Astrocyte (in vitro differentiated cells and primary cell): Measurements from ENCODE around the gene QSOX2. TPM values are rescaled to one million over a fixed set of nuclear protein-coding genes. Genes with fewer than 3 reads are reported as not detected.

ENCODE experiments used
- DNase-seq: peaks from one replicate; pipeline ENCODE4 v3.0.0-alpha.2; 2010; ENCODE audit warnings: low read depth
- FAIRE-seq: peaks from 2 replicates; lab custom pipeline; 2011; peaks lifted over from hg19 to GRCh38; lab: Jason Lieb, UNC
- H2AFZ ChIP-seq: 2 replicates; pipeline ENCODE4 v1.6.0; 2012; ENCODE audit warnings: low read depth, low read length, inconsistent platforms
- H3K27ac ChIP-seq: 2 replicates; pipeline ENCODE4 v1.5.1; 2011; ENCODE audit warnings: low read depth, low read length, inconsistent platforms
- H3K27me3 ChIP-seq: 2 replicates; pipeline ENCODE4 v1.6.0; 2011; ENCODE audit warnings: low read length, inconsistent platforms; ENCODE audit not compliant: insufficient read depth
- H3K36me3 ChIP-seq: 2 replicates; pipeline ENCODE4 v1.5.1; 2011; ENCODE audit warnings: low read length, inconsistent platforms; ENCODE audit not compliant: insufficient read depth
- H3K4me1 ChIP-seq: 2 replicates; pipeline ENCODE4 v1.5.1; 2011; ENCODE audit warnings: low read length, inconsistent platforms; ENCODE audit not compliant: insufficient read depth
- H3K4me2 ChIP-seq: 2 replicates; pipeline ENCODE4 v1.6.0; 2012; ENCODE audit warnings: low read length, inconsistent platforms
- H3K4me3 ChIP-seq: 2 replicates; pipeline ENCODE4 v1.5.1; 2011; ENCODE audit warnings: low read depth, mild to moderate bottlenecking, low read length, inconsistent platforms; ENCODE audit not compliant: insufficient read depth
- H3K79me2 ChIP-seq: 2 replicates; pipeline ENCODE4 v1.6.0; 2012; ENCODE audit warnings: mild to moderate bottlenecking, low read length, inconsistent platforms; ENCODE audit not compliant: insufficient read depth
- H3K9ac ChIP-seq: 2 replicates; pipeline ENCODE4 v1.6.0; 2012; ENCODE audit warnings: mild to moderate bottlenecking, low read length, inconsistent platforms
- H3K9me3 ChIP-seq: 2 replicates; pipeline ENCODE4 v1.5.1; 2012; ENCODE audit warnings: low read depth, mild to moderate bottlenecking, low read length, inconsistent platforms; ENCODE audit not compliant: insufficient read depth
- H4K20me1 ChIP-seq: 2 replicates; pipeline ENCODE4 v1.6.0; 2012; ENCODE audit warnings: low read length, inconsistent platforms; ENCODE audit not compliant: insufficient read depth
- H3K27ac Mint-ChIP-seq: one replicate; pipeline ENCODE4 v1.8.0; 2021; ENCODE audit warnings: mild to moderate bottlenecking, mixed read lengths; ENCODE audit not compliant: unreplicated experiment
- H3K27me3 Mint-ChIP-seq: one replicate; pipeline ENCODE4 v1.8.0; 2021; ENCODE audit warnings: low read depth, mixed read lengths; ENCODE audit not compliant: unreplicated experiment
- H3K36me3 Mint-ChIP-seq: one replicate; pipeline ENCODE4 v1.8.0; 2021; ENCODE audit warnings: low read depth, mixed read lengths; ENCODE audit not compliant: unreplicated experiment
- H3K4me1 Mint-ChIP-seq: one replicate; pipeline ENCODE4 v1.8.0; 2021; ENCODE audit warnings: low read depth, mixed read lengths; ENCODE audit not compliant: unreplicated experiment
- H3K4me3 Mint-ChIP-seq: one replicate; pipeline ENCODE4 v1.8.0; 2021; ENCODE audit warnings: mild to moderate bottlenecking, moderate library complexity, mixed read lengths; ENCODE audit not compliant: unreplicated experiment
- H3K9me3 Mint-ChIP-seq: one replicate; pipeline ENCODE4 v1.8.0; 2021; ENCODE audit warnings: mild to moderate bottlenecking, mixed read lengths; ENCODE audit not compliant: unreplicated experiment
- EZH2 ChIP-seq: IDR thresholded peaks from 2 replicates; pipeline ENCODE4 v1.6.1; 2012; ENCODE audit warnings: mild to moderate bottlenecking, low read length, inconsistent platforms; ENCODE audit not compliant: insufficient read depth
- total RNA-seq: library from RNA; stranded (reverse); gene quantifications from 2 replicates; pipeline ENCODE4 v1.2.1, GENCODE V29; 2021
- TF ChIP-seq, protein P1 (sequence below): IDR thresholded peaks from 2 replicates; pipeline ENCODE4 v1.5.1; 2011; ENCODE audit warnings: low read depth, mild to moderate bottlenecking, inconsistent platforms, low read length, moderate library complexity; ENCODE audit not compliant: insufficient read depth

The QSOX2 gene
- total RNA-seq, 1 donor from 2014 or later = 20.4 TPM

DNA sequence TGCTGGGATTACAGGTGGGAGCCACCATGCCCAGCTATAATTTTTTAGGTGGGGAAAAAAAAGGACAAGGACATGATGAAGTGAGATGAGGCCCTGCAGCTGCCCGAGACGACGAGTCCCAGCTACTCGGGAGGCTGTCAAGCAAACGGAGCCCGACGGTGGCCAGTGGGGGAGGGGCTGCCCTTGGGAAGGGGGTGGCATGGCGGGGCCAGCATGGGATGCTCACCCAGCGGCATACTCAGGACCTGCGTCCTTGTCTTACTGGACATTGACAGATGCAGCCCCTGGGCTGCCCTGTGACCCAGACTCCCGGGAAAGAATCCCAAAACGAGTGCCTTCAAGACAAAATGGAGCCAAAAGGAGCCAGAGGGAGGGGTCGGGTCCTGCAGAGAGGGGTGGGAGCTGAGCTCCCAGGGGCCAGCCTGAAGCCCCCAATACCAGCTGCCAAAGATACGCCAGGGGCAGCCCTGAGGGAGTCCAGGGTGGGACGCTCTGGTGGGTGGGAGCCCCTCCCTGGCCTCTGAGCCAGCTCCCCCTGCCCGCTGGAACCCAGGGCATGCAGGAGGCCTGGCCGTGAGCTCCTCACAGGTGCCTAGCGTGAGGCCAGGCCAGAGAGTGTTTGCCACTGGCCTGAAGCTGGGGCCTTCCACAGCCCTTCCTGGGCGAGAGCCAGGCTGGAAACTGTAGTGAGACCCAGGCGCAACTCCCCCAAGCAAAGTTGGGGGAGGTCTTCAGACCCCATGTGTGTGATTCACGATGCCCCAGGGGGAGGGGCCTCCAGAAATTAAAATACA is 42.5 kb upstream of the QSOX2 start:
- Mint-ChIP-seq H3K4me1 (no peaks in the 10 kb centered on the region), H3K27me3 (peaks cover 16% of the 10 kb centered on the region), H3K9me3 (no peaks in the 10 kb centered on the region), H3K27ac (no peak overlapping the region), H3K36me3 (no peaks in the 10 kb centered on the region), H3K4me3 (no peak overlapping the region)
- Histone ChIP-seq H3K27ac (no peak overlapping the region), H3K79me2 (no peaks in the 10 kb centered on the region), H4K20me1 (no peaks in the 10 kb centered on the region), H3K9me3 (no peaks in the 10 kb centered on the region), H3K4me3 (no peak overlapping the region), H3K36me3 (no peaks in the 10 kb centered on the region), H3K4me1 (no peaks in the 10 kb centered on the region), H2AFZ (no peak overlapping the region), H3K9ac (no peak overlapping the region), H3K27me3 (peaks cover 6% of the 10 kb centered on the region), H3K4me2 (no peak overlapping the region)
- DNase-seq = no peak
- TF ChIP-seq EZH2 = no peak
- TF ChIP-seq, protein P1, sequence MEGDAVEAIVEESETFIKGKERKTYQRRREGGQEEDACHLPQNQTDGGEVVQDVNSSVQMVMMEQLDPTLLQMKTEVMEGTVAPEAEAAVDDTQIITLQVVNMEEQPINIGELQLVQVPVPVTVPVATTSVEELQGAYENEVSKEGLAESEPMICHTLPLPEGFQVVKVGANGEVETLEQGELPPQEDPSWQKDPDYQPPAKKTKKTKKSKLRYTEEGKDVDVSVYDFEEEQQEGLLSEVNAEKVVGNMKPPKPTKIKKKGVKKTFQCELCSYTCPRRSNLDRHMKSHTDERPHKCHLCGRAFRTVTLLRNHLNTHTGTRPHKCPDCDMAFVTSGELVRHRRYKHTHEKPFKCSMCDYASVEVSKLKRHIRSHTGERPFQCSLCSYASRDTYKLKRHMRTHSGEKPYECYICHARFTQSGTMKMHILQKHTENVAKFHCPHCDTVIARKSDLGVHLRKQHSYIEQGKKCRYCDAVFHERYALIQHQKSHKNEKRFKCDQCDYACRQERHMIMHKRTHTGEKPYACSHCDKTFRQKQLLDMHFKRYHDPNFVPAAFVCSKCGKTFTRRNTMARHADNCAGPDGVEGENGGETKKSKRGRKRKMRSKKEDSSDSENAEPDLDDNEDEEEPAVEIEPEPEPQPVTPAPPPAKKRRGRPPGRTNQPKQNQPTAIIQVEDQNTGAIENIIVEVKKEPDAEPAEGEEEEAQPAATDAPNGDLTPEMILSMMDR = no peak
- FAIRE-seq = no peak

DNA sequence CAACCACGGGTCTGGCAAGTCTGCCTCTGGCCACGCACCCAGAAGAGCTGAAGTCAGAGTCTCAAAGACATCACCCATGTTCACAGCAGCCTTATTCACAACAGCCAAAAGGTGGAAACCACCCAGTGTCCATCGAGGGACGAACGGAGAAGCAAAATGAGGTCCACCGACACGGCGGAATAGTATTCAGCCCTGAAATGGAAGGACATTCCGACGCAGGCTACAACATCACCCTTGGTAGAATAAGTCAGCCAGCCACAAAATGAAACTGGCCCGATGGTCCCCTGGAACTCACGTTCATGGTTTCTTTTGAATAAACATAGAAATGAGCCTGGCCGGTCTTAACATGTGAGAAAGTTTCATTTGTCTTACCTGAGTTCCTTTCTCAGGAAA is 41.4 kb upstream of the QSOX2 start:
- no peak for FAIRE-seq
- H3K4me3 Mint-ChIP-seq = no peak overlapping the region

More for the DNA sequence above, 41.4 kb upstream of the QSOX2 start:
- Histone ChIP-seq H3K4me1 (no peaks in the 10 kb centered on the region), H4K20me1 (no peaks in the 10 kb centered on the region), H3K4me2 (no peak overlapping the region), H3K36me3 (no peaks in the 10 kb centered on the region), H3K79me2 (no peaks in the 10 kb centered on the region), H3K4me3 (no peak overlapping the region), H3K27me3 (peaks cover 6% of the 10 kb centered on the region), H3K9ac (no peak overlapping the region), H2AFZ (no peak overlapping the region), H3K27ac (no peak overlapping the region), H3K9me3 (no peaks in the 10 kb centered on the region)
- no peak overlapping the region for H3K27ac Mint-ChIP-seq
- no peaks in the 10 kb centered on the region for H3K9me3 Mint-ChIP-seq
- no peaks in the 10 kb centered on the region for H3K4me1 Mint-ChIP-seq
- TF ChIP-seq, protein P1 = no peak
- no peak for TF ChIP-seq EZH2
- peaks cover 16% of the 10 kb centered on the region for H3K27me3 Mint-ChIP-seq
- no peak for DNase-seq
- H3K36me3 Mint-ChIP-seq = no peaks in the 10 kb centered on the region
